Osteocyte (in vitro differentiated cells): ENCODE results near the gene NT5C3A. TPM values are rescaled to one million over a fixed set of nuclear protein-coding genes. Genes with fewer than 3 reads are reported as not detected.

Experiments
- DNase-seq: peaks from one replicate; pipeline ENCODE4 v3.0.0; 2021; ENCODE audit warnings: mixed read lengths; ENCODE audit not compliant: unreplicated experiment; ENCODE audit errors: extremely low spot score
- H3K27ac Mint-ChIP-seq: one replicate; pipeline ENCODE4 v1.8.0; 2021; ENCODE audit warnings: mild to moderate bottlenecking, mixed read lengths; ENCODE audit not compliant: unreplicated experiment
- H3K27me3 Mint-ChIP-seq: one replicate; pipeline ENCODE4 v1.8.0; 2021; ENCODE audit warnings: mixed read lengths; ENCODE audit not compliant: unreplicated experiment
- H3K36me3 Mint-ChIP-seq: one replicate; pipeline ENCODE4 v1.8.0; 2021; ENCODE audit warnings: mixed read lengths; ENCODE audit not compliant: unreplicated experiment
- H3K4me1 Mint-ChIP-seq: one replicate; pipeline ENCODE4 v1.8.0; 2021; ENCODE audit warnings: mixed read lengths; ENCODE audit not compliant: unreplicated experiment
- H3K4me3 Mint-ChIP-seq: one replicate; pipeline ENCODE4 v1.8.0; 2021; ENCODE audit warnings: mild to moderate bottlenecking, moderate library complexity, mixed read lengths; ENCODE audit not compliant: unreplicated experiment
- H3K9me3 Mint-ChIP-seq: one replicate; pipeline ENCODE4 v1.8.0; 2021; ENCODE audit warnings: mixed read lengths; ENCODE audit not compliant: unreplicated experiment
- CTCF ChIP-seq: fragments of 200-600 bp; sonication (generic); IDR thresholded peaks from 2 replicates; pipeline ENCODE4 v1.5.0; 2021; ENCODE audit warnings: antibody characterized with exemption, mild to moderate bottlenecking, moderate library complexity
- total RNA-seq: library from RNA; stranded (reverse); gene quantifications from 2 replicates; pipeline ENCODE4 v1.2.1, GENCODE V29; 2021

The NT5C3A gene
- total RNA-seq, 1 donor from 2014 or later: 20.4 TPM

DNA sequence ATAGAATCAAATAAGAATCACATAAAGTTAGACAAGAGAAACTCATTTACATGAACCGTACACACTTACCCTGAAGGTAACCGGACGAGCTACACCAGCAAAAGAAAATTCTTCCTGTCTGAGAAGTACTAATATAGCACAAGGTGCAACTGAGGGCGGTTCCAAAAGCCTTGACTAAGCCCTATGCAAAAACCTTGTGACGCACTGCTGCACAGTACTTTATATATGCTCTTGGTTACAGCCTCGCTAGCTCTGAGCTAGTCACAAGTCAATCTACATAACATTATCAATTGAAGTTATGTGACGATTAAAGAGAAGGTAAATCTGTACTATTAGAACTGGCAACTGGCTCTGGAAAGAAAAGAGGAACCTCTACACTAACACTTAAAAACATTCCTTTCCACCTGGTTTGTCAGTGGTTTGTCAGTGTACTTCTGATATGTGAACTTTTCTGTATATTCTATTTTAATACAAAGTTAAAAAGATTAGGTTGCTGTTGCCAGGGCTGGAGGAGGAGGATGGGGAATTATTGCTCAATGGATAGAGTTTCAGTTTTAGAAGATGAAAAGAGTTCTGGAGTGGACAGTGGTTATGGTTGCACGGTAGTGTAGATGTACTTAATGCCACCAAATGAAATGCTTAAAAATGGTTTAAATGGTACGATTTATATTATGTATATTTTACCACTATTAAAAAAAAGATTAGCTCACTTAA lies 21.6 kb downstream of the NT5C3A start:
- no peak overlapping the region for H3K4me3 Mint-ChIP-seq
- TF ChIP-seq CTCF: no peak
- no peaks in the 10 kb centered on the region for H3K36me3 Mint-ChIP-seq
- no peak overlapping the region for H3K27ac Mint-ChIP-seq
- DNase-seq: no peak
- H3K27me3 Mint-ChIP-seq: no peaks in the 10 kb centered on the region
- H3K4me1 Mint-ChIP-seq: peaks cover 47% of the 10 kb centered on the region
- no peaks in the 10 kb centered on the region for H3K9me3 Mint-ChIP-seq

DNA sequence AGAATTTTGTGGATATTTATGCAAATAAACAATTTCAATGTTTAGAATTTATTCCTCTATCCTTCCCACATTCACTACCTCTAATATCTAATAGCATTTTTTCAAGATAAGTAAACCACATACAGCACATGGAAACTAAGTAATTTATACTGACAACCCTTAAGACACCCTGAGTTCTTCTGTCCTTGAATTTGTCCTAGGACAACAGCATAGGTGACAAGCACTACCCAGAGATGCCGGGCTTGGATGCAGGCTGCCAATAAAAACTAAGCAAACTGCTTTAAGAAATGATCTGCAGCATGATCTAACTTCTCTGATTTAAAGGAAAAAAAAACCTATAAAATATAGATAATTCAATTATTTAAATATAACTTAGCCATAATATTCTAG lies 22.7 kb downstream of the NT5C3A start:
- no peak for DNase-seq
- Mint-ChIP-seq H3K4me1 (peaks cover 44% of the 10 kb centered on the region), H3K27me3 (no peaks in the 10 kb centered on the region), H3K9me3 (no peaks in the 10 kb centered on the region), H3K27ac (peak overlapping the region; percentile 83), H3K4me3 (peak overlapping the region; percentile 74), H3K36me3 (no peaks in the 10 kb centered on the region)
- no peak for TF ChIP-seq CTCF

DNA sequence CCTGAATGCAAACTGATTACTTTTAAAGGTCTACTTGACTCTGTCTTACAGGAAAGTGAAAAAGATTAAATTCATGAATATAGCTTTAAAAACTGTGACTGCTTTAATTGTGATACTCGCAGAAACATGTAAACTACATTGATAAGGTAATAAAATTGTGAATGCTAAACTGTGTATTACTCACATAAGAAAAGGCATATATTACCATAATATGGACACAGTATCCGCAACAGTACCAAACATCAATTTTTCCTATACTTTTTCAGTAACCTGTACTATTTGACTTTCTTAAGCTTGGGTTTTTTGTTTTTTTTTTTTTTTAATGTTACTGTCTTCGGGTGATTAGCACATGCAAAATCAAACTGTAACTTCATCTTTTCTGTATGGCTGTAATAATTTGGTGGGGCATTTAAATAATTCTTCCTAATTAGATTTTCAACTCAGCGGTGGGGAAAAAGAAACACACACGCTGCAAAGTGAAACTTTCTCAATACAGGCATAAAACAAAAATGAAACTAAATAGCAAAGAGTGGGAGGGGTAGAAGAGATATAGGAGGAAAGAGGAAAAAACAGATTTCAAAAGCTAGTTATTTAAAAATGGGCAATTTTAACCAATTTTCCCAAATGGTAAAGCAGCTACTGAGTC lies 23.2 kb downstream of the NT5C3A start:
- H3K27ac Mint-ChIP-seq: peak overlapping the region; percentile 83
- no peak for TF ChIP-seq CTCF
- H3K27me3 Mint-ChIP-seq: no peaks in the 10 kb centered on the region
- DNase-seq: no peak
- H3K4me3 Mint-ChIP-seq: peak overlapping the region; percentile 74
- no peaks in the 10 kb centered on the region for H3K9me3 Mint-ChIP-seq
- H3K36me3 Mint-ChIP-seq: no peaks in the 10 kb centered on the region
- H3K4me1 Mint-ChIP-seq: peaks cover 45% of the 10 kb centered on the region

DNA sequence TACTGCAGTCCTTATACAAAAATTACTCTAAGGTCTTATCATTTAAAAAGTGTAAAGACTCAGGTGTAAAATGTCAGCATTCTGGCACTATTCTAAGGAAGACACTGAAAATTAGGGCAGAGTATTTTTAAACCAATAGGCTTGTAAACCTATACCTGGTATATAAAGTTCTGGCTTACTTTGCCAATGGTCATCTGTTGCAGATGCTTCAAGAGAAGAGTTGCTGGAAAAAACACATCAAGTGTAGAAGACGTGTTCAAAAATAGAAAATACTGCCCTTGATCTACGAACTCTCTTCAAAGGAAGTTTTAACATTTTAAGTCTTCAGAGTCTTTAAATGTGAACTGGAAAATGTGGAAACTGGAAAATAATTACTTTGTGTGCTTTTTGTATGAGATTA lies 23.9 kb downstream of the NT5C3A start:
- TF ChIP-seq CTCF: no peak
- peak overlapping the region; percentile 83 for H3K27ac Mint-ChIP-seq

GRCh38 chr7:33035776-33036175 lies 26.8 kb downstream of the NT5C3A start:
- Mint-ChIP-seq H3K36me3 (no peaks in the 10 kb centered on the region), H3K9me3 (no peaks in the 10 kb centered on the region), H3K4me3 (no peak overlapping the region), H3K4me1 (peaks cover 42% of the 10 kb centered on the region), H3K27me3 (no peaks in the 10 kb centered on the region), H3K27ac (no peak overlapping the region)
- no peak for DNase-seq
- TF ChIP-seq CTCF: no peak

More for the DNA sequence above, 23.9 kb downstream of the NT5C3A start:
- H3K36me3 Mint-ChIP-seq: no peaks in the 10 kb centered on the region
- H3K4me3 Mint-ChIP-seq: peak overlapping the region; percentile 74
- H3K9me3 Mint-ChIP-seq: no peaks in the 10 kb centered on the region
- no peaks in the 10 kb centered on the region for H3K27me3 Mint-ChIP-seq
- H3K4me1 Mint-ChIP-seq: peaks cover 47% of the 10 kb centered on the region
- DNase-seq: no peak
